ENCODE results near the gene EXOC3. TPM values are rescaled to one million over a fixed set of nuclear protein-coding genes. Genes with fewer than 3 reads are reported as not detected.
A peak's percentile ranks its signal among the peaks of the same experiment; 100 is the strongest.

EXOC3 gene
- total RNA-seq, 1 donor from 2014 or later: 59.5 TPM

GRCh38 chr5:423626-424261 lies 19.2 kb upstream of the EXOC3 start:
- Histone ChIP-seq H3K9me3 (no peaks in the 10 kb centered on the region), H3K4me1 (no peaks in the 10 kb centered on the region), H3K27me3 (no peaks in the 10 kb centered on the region), H3K4me3 (no peak overlapping the region), H3K36me3 (no peaks in the 10 kb centered on the region), H3K27ac (no peak overlapping the region)
- DNase-seq: peak; percentile 60
- intact Hi-C loops (cut with DNase I): no loop called here
- ATAC-seq: no peak
- TF ChIP-seq CTCF (IDR thresholded peaks at IDR 0.05): no peak

GRCh38 chr5:424301-425110 lies 18.5 kb upstream of the EXOC3 start:
- Histone ChIP-seq H3K36me3 (no peaks in the 10 kb centered on the region), H3K4me1 (no peaks in the 10 kb centered on the region), H3K9me3 (no peaks in the 10 kb centered on the region), H3K4me3 (no peak overlapping the region), H3K27ac (peak overlapping the region; percentile 30), H3K27me3 (no peaks in the 10 kb centered on the region)
- intact Hi-C loops (cut with DNase I): no loop called here
- peak; percentile 66 for DNase-seq
- ATAC-seq: peak; percentile 29
- no peak for TF ChIP-seq CTCF (IDR thresholded peaks at IDR 0.05)

GRCh38 chr5:425714-426113 lies 17.3 kb upstream of the EXOC3 start:
- H3K4me1 ChIP-seq: no peaks in the 10 kb centered on the region
- no peak overlapping the region for H3K4me3 ChIP-seq
- ATAC-seq: no peak
- no peaks in the 10 kb centered on the region for H3K36me3 ChIP-seq
- TF ChIP-seq CTCF (IDR thresholded peaks at IDR 0.05): no peak
- no peaks in the 10 kb centered on the region for H3K9me3 ChIP-seq
- no peak for DNase-seq
- no peaks in the 10 kb centered on the region for H3K27me3 ChIP-seq
- H3K27ac ChIP-seq: no peak overlapping the region
- intact Hi-C loops (cut with DNase I): no loop called here

GRCh38 chr5:426392-426976 lies 16.5 kb upstream of the EXOC3 start:
- no peak overlapping the region for H3K4me3 ChIP-seq
- no peaks in the 10 kb centered on the region for H3K9me3 ChIP-seq
- H3K4me1 ChIP-seq: no peaks in the 10 kb centered on the region
- H3K27me3 ChIP-seq: no peaks in the 10 kb centered on the region
- ATAC-seq (no peak), DNase-seq (no peak)
- no peak overlapping the region for H3K27ac ChIP-seq
- no peak for TF ChIP-seq CTCF (IDR thresholded peaks at IDR 0.05)
- H3K36me3 ChIP-seq: no peaks in the 10 kb centered on the region
- intact Hi-C loops (cut with DNase I): no loop called here

GRCh38 chr5:427415-428087 lies 15.4 kb upstream of the EXOC3 start:
- no peaks in the 10 kb centered on the region for H3K9me3 ChIP-seq
- no peaks in the 10 kb centered on the region for H3K36me3 ChIP-seq
- DNase-seq (peak; percentile 42), ATAC-seq (no peak)
- TF ChIP-seq CTCF (IDR thresholded peaks at IDR 0.05): no peak
- intact Hi-C loops (cut with DNase I): no loop called here
- H3K4me1 ChIP-seq: no peaks in the 10 kb centered on the region
- no peak overlapping the region for H3K27ac ChIP-seq
- H3K4me3 ChIP-seq: no peak overlapping the region
- no peaks in the 10 kb centered on the region for H3K27me3 ChIP-seq

Data from upper lobe of right lung (tissue), 1 donor.